ENCODE measurements around the gene IGFBP6.
"Not testable (repeated sequence)": the region's sequence is repeated elsewhere in the genome, so short reads cannot be mapped to it uniquely, and the experiment has no call there.

IGFBP6 gene

DNA sequence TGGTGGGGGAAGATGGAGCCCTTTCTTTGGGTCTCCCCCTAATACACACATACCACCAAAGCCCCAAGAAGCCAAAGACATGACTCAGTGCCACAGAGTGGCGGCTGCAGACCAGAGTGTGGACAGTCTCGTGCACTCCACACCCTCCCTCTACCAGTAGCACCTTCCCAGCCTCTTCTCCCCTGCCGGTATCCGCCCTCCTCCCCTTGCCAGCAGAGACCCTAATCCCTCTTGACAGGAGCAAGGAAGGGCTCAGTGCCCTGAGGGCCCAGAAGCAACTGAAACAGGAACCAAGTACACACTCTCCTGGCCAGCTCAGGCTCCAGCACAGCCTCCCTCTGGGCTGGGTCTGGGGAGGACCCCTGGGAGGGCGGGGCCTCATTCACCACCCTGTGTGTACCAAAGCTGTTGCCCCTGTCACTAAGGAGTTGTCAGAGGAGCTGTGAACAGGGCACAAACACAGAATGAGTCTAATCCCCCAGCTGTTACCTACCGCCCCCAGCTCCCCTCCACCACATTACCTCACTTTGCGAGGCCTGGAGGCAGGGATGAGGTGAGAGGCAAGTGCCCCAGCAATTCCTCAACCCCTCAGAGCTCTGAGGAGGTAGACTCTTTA, 26.5 kb upstream of the IGFBP6 start:
- no peak for DNase-seq (ENCODE audit: low read depth in 2 of 2)

DNA sequence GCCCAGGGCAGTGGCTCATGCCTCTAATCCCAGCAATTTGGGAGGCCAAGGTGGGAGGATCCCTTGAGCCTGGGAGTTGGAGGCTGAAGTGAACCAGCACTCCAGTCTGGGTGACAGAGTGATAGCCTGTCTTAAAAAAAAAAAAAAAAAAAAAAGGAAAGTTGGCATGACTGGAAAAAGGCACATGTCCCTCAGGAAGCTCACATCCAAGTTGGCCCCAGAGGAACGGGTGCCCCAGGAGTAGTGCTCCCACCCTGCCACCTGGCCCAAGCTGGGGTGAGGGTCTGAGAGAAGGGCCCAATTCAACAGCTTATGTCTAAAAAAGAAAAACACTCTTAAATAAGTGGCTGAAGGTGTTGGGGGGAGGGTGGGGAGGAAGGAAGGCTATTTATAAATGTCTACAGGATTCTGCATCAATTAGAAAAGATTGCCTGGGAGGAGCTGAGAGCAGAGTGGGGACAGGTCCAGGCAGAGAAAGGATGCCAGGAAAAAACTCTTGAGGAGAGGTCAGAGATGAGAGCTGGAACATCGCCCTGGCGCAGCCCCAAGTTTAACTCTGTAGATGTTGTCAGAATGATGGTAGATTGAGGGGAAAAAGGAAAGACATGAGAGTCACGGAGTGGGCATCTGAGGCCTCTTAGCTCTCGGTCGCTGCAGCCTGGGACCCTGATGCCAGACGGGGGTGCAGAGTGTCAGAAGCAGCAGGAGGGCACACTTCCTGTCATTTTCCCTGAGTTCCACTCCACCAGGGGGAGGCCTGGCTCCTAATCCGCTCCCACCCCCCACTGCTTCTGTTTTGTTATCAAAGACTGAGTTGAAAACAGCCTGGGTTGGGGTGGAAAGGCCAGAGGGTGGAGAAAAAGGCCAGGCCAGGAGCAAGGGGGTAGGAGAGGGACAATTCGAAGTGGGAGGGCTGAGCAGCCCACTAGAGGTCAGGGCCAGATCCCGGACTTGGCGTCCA, 25.6 kb upstream of the IGFBP6 start:
- DNase-seq (ENCODE audit: low read depth in 2 of 2): no peak

DNA sequence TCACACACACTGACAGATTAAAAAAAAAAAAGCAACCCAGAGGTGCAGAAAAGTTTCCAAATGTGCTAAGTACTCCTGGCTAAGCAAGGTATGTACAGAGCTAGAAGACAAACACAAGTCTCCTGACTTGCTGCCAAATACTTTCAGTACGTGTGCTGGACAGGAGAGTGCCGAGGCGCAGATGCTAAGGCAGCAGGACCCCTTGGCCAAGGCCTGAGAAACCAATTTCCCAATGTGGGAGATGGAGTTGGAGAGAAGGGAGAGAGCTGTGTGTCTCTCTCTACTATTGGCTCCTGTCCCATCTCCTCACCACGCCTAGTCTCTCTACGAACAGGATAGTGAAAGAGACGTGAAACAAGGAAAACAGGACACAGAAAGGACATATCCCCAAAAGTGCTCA, 23.6 kb upstream of the IGFBP6 start:
- DNase-seq (ENCODE audit: low read depth in 2 of 2): no peak

DNA sequence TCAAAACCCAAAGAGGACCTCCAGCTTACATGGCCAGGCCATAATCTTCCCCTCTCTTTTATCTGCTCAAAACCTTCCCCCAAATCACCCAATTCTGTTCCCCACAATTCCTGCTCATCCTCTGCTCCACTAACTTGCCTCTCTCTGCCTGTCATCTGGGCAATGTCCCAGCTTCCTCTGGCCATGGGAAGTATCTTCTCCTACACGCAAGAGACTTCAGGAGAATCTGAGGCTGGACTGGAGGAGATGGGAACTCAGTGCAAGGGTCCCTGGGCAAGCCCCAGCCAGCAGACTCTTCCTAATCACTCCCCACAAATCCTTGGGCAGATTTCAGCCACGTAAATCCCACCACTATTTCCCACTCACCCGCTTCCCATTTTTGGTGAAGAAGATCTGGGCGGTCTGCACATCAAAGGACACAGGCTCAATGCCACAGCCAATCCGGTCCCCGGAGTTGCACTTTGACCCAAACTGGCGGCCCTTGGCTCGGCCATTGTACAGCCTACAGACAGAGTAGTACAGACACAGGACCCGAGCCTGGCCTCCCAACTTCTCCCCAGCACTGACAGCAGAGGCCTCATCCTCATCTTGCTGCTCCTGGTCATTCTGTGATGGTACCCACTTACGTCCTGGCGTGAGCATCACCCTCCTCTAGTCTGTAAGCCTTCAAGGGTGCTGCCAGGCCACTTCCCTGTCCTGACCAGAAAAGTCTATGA, 23.0 kb upstream of the IGFBP6 start:
- no peak for DNase-seq (ENCODE audit: low read depth in 2 of 2)

DNA sequence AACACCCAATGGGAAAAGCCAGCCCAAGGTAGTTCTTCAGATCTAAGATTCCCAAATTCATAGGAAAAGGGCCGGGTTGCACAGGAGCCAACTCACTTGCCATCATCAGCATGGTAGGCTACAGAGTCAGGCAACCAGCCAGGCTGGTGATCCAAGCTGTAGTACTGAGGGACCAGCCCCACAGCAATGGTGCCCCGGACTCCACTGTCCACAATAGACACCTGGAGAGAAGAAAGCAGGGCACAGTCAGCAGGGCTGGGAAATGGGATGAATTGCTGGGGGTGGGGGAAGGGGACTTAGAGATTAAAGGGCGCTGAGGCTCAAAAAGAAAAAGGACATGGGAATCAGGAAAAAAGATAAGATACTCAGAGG, 22.5 kb upstream of the IGFBP6 start:
- no peak for DNase-seq (ENCODE audit: low read depth in 2 of 2)

DNA sequence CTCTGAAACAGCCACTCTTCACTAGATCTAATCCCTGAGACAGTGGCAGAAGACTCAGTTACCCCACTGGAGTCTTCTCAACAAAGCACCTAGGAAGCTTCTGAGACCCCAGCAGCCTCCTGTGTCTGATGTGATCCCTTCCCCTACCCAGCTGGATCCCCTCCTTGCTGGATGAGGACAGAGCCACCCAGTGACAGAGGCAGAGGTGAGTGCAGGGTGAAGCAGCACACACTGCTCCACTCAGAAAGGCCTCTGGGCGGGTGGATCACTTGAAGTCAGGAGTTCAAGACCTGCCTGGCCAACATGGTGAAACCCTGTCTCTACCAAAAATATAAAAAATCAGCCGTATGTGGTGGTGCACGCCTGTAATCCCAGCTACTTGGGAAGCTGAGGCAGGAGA, 21.0 kb upstream of the IGFBP6 start:
- DNase-seq (ENCODE audit: low read depth in 2 of 2): no peak

DNA sequence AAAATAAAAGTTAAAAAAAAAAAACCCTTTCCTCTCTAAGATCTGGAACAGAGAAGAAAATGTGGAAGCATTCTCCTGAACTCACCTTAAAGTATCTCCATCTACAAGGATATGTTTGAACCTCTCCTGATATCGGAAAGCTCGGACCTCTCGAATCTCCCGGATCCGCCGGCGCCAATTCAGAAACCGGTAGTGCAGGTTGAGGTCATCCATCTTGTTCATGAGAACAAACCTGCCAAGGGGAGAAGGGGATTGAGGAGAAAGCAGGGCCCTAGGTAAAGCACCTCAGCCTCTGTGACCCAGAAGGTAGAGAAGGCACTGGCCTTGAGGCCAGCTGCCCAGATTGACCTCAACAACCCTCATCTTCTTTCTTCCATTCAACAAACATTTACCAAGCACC, 20.4 kb upstream of the IGFBP6 start:
- DNase-seq (ENCODE audit: low read depth in 2 of 2): no peak

DNA sequence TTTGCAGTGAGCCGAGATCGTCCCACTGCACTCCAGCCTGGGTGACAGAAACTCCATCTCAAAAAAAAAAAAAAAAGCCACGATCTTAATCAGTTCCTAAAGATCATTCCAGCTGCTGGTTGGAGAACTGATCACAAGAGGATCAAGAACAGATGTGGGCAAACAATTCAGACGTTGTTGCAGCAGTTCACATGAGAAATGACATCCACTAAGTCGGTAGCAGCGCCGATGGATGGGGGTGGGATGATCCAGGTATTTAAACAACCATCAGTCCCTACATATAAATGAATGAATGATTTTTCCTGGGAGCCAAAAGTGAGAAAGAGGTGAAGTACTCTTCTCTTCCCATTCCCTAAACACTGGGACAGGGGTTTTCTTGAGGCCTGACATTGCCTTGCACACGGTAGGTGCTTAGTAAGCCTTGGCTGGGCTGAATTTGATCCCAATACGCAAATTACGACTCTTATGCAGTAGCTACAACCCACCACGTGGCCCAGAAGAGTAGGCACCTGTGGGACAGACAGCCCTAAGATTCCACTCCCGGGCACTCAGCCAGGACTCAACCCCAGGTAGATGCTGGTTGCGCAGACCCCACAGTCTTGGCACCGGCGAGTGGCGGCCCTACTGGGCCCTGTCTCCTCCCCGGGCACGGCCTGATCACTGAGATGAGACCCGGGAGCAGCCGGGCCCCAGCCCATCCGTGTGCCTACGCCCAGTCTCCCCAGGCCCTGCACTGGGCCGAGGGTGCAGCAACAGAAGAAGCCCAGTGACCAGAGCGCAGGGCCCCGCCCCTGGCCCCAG, 18.8 kb upstream of the IGFBP6 start:
- no peak for DNase-seq (ENCODE audit: low read depth in 2 of 2)

DNA sequence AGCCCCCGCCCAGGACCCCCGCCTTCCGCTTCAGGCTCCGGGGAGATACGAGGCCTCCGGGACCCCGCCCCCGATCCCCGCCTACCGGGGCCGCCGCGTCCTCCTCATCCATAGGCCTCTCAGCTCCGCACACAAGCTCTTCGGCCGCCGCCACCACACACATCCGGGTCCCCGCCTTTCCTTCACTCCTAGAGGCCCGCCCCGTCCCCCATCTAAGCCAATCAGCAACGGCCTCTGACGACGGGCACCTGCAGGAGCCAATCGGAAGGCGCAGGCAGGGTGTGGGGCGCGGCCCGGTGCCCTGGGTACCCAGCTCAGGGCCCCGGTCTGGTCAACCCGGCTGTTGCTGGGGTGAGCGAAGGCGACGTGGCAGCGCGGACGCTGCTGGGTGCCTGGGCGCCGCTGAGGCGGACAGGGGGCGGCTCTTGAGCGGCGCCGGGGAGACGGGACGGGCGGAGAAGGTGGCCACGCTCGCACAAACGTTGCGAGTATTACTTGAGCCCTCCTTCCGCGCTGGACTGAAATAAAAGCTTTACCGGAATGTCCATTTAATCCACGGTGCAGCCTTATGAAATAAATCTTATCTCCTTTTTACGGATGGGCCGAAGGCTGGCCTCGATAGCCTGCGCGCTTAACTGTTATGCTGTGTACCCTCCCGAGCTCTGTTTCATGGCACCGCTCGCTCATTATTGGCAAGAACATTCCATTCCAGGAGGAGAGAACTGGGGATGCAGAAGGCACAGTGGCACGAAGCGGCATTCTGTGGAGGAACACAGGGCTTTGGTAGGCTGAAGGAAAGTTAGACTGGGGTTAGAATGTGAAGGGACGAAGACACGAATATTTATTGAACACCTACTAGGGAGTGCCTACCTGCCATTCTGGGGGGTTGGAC, 18.0 kb upstream of the IGFBP6 start, which contains the start of gene SPRYD3:
Gene SPRYD3, minus strand, starts transcription at position 165 of the 892 bp plus-strand sequence. Its CDS starts 57 bp downstream, at position 108.
- peak; percentile 93 for DNase-seq (ENCODE audit: low read depth in 2 of 2)

DNA sequence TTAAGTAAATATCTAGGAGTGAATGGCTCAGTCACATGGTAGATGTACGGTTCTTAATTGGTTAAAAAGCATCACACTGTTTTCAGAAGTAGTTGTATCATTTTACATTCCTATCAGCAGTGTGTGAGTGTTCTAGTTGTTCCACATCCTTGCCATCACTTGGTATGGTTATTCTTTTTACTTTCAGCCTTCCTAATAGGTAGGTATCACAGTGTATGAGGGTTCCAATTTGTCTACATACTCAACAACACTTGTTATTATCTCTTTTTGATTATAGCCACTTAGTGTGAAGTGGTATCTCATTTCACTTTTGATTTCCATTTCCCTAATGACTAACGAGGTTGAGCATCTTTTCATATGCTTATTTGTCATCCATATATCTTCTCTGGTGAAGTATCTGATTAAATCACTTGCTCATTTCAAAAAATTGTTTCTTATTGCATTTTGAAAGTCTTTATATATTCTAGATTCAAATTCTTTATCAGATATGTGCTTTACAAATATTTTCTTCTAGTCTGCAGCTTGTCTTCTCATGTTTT, 14.8 kb upstream of the IGFBP6 start:
- no peak for DNase-seq (ENCODE audit: low read depth in 2 of 2)

DNA sequence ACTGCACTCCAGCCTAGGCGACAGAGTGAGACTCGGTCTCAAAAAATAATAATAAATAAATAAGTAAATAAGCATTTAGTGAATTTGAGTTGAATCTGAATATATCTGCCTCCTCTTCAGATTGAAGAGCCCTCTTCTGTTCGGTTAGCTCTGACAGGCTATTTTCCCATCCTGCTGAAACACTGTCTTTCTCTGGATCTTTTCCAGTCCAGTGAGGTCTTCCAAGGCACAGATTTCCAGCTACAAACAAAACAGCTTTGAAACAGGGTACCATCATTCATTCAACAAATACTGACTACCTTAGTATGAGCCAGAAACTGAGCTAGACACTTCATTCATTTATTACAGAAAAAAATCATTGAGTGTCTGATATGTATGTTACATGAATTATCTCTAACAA, 11.1 kb upstream of the IGFBP6 start:
- DNase-seq (ENCODE audit: low read depth in 2 of 2): no peak

DNA sequence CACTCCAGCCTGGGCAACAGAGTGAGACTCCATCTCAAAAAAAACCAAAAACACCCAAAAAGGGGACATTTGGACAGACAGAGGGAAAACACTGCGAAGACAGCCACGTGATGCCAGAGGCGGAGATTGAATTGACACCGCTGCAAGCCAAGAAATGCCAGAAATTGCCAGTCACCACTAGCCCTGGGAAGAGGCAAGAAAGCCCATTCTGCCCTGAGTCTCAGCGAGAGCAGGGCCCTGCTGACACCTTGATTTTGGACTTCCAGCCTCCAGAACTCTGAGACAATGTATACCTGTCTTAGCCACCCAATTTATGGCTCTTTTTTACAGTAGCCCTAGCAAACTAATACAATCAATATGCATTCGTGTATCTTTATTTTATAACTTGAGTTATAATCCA, 7.4 kb upstream of the IGFBP6 start:
- no peak for DNase-seq (ENCODE audit: low read depth in 2 of 2)

DNA sequence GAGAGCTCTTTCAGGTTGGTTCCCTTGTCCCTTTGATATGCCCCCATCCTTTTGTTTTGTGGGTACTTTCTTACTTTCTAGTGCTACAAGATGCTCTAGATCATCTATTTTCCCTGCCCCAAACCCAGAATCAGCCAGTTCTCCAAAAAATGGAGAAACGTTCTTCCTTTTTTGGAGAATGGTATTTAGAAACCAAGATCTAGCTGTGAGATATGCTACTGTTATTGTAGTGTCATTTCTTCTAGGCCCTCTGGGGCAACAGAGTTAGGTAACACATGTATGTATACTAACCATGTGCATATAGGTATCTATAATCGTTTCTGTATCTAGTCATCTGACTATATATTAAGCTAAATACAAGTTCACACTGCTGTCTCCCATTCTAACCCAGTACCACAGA, 6.9 kb upstream of the IGFBP6 start:
- DNase-seq (ENCODE audit: low read depth in 2 of 2): no peak

DNA sequence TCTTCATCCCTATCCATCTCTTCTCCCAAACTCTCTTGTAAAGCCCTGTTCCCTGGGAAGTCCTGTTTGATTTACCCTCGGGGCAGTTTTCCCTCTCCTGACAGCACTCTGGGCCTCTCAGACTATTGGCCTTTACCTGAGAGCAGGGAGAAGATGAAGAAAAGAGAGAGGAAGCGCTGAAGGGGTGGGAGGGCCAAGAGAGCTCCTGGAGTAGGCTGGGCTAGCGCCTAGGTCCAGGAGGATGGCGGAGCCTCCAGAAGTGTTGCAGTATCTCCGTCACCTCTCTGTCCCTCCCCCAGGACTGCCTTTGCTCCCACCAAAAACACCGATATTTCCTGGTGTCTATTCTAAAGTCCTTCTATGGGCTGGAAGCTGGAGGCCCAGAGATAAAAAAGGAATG, 5.7 kb upstream of the IGFBP6 start:
- DNase-seq (ENCODE audit: low read depth in 2 of 2): no peak

DNA sequence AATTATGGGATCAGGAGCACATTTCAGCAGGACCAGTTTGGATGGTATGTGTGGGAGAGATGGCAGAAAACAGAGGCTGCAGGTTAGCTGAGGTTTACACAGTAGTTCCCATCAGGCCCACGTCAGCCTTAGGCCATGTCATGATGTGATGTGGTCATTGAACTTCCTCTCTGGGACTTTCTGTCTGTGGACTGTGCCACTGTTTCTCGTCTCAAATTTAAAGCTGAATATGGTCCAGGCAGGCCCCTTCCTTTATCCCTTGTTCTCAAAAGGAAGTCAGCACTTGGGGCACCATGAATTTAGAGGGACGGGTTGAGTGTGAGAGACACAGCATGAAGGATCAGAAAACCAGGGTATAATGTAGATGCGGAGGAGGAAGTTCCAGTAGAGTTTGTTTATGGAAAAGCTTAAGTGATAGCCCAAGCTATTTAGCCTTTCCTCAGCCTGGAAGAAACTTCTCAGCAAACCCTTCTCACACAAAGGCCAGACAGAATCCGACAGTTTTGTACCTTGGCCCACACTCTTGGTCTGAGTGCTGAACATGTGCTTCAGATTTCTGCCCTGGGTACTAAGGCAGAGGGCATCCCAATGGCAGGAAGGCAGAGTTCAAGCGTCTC, 3.6 kb upstream of the IGFBP6 start:
- DNase-seq (ENCODE audit: low read depth in 2 of 2): no peak

DNA sequence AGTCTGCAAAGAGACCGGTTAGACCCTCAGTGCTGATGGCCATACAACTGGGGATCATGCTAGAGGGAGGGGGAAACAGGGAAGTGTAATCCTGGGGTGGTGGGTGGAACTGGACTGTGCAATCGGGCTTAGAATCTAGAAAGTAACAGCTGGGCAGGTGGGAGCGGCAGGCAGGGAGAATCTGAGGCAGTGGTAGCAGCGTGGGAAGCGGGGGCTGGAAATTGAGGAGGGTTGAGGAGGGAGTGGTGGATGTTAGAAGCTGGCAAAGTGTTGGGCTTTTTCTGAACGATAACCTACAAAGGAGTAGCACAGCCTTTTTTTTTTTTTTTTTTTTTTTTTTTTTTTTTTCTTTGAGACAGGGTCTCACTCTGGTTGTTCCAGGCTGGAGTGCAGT, 3.1 kb upstream of the IGFBP6 start:
- DNase-seq (ENCODE audit: low read depth in 2 of 2): no peak

DNA sequence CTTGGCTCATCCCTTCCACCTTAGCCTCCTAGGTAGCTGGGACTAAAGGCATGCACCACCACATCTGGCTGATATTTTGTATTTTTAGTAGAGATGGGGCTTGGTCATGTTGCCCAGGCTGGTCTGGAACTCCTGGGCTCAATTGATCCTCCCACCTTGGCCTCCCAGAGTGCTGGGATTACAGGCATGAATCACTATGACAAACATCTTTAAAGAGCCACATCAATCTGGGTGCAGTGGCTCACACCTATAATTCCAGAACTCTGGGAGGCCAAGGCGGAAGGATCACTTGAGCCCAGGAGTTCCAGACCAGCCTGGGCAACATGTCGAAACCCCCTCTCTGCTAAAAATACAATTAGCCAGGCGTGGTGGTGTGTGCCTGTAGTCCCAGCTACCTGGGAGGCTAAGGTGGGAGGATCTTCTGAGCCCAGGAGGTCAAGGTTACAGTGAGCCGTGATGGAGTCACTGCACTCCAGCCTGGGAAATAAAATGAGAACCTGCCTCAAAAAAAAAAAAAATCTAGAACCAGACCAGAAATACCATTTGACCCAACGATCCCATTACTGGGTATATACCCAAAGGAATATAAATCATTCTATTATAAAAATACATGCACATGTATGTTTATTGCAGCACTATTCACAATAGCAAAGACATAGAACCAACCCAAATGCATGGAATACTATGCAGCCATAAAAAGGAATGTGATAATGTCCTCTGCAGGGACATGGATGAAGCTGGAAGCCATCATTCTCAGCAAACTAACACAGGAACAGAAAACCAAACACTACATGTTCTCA, 2.5 kb upstream of the IGFBP6 start:
- DNase-seq (ENCODE audit: low read depth in 2 of 2): not testable (repeated sequence)

DNA sequence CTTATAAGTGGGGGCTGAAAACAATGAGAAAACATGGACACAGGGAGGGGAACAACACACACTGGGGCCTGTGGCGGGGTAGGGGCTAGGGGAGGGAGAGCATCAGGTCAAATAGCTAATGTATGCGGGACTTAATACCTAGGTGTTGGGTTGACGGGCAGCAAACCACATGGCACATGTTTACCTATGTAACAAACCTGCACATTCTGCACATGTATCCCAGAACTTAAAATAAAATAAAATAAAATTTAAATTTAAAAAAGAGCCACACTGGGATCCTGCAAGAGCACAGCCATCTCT, 1.9 kb upstream of the IGFBP6 start:
- DNase-seq (ENCODE audit: low read depth in 2 of 2): not testable (repeated sequence)

DNA sequence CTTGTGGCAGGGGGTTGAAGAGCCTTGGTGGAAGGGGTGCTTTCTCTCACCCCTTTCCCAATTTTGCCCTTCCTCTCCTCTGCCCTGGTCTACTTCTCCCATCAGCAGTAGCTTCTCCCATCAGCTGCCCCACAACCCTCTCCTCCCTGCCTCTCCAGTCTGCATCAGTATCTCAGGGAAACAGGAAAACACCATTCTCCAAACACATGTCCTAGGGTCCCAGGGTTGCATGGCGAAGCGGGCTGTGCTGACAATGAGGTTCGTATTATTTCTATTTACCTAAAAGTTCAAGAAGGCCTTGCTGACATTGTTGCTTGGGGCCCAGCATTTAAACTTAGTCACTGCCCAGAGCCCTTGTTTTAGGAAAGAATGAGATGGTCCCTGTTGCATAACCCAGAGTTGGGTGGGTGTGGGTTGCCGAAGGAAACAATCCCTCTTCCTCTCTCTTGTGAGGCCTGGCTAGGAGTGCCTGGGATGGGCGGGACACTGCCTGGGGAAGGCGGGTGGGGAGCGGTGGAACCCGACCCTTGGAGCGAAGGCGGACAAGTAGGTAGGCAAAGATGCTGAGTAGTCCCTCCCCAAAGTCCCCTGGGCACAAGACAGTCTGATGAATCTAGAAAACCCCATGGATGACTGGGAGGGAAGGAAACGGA, 1.3 kb upstream of the IGFBP6 start:
- peak; percentile 62 to 72 for DNase-seq (ENCODE audit: low read depth in 2 of 2)
